ENCODE results near the gene EGR2. TPM values are rescaled to one million over a fixed set of nuclear protein-coding genes. Genes with fewer than 3 reads are reported as not detected.

The EGR2 gene
- total RNA-seq, 4 donors from 2014 or later: 0.82 to 1.3 TPM; not detected in 2

- Histone ChIP-seq H3K27me3 (peaks cover 25% of the 10 kb centered on the region), H3K4me1 (no peaks in the 10 kb centered on the region), H3K4me3 (no peak overlapping the region), H3K27ac (no peak overlapping the region), H3K36me3 (no peaks in the 10 kb centered on the region), H3K9me3 (no peaks in the 10 kb centered on the region)
- in situ Hi-C loops (cut with MboI; ENCODE audit: low pct_ligation_motif_present in 1 of 4, low pct_unique_long_range_greater_than_20kb in 1 of 4, low sequenced_read_pairs in 3 of 4): no loop called here
- intact Hi-C loops (cut with DNase I; ENCODE audit: low total_unique reads): no loop called here
- WGBS, 2 donors (ENCODE audit: low coverage in 1 of 2): 80 to 96% methylated on average over 1 to 4 of the region's 4 CpGs
- TF ChIP-seq POLR2AphosphoS5 (IDR thresholded peaks at IDR 0.05): no peak
- no peak for TF ChIP-seq CTCF (IDR thresholded peaks at IDR 0.05)
- TF ChIP-seq EP300 (IDR thresholded peaks at IDR 0.05; ENCODE audit: low read depth): no peak
- TF ChIP-seq POLR2A (IDR thresholded peaks at IDR 0.05): no peak
- no peak for DNase-seq
Measured at GRCh38 chr10:62795762-62796161, 20.4 kb downstream of the EGR2 start.

DNA sequence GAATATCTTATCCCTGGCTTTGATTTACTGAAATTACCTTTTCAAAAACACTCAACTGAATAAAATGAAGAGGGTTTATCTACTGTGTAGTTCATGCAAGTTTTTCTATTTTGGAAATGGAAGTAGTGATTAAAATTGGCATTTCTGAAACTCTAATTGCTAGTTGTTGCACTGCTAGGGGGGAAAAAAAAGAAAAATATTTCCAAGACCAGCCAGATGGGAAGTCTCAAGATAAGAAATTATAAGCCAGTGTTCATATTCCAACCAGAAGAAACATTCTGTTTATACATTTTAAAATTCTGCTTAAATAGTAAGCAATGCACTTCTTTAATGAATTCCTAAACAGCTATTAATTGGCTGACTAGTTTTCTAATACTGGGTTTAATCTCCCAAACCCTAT is 21.1 kb downstream of the EGR2 start:
- Histone ChIP-seq H3K4me3 (no peak overlapping the region), H3K36me3 (no peaks in the 10 kb centered on the region), H3K9me3 (no peaks in the 10 kb centered on the region), H3K27me3 (peaks cover 25% of the 10 kb centered on the region), H3K27ac (no peak overlapping the region), H3K4me1 (no peaks in the 10 kb centered on the region)
- TF ChIP-seq POLR2AphosphoS5 (IDR thresholded peaks at IDR 0.05): no peak
- TF ChIP-seq CTCF (IDR thresholded peaks at IDR 0.05): no peak
- no peak for TF ChIP-seq POLR2A (IDR thresholded peaks at IDR 0.05)
- TF ChIP-seq EP300 (IDR thresholded peaks at IDR 0.05; ENCODE audit: low read depth): no peak
- intact Hi-C loops (cut with DNase I; ENCODE audit: low total_unique reads) (no loop called here), in situ Hi-C loops (cut with MboI; ENCODE audit: low pct_ligation_motif_present in 1 of 4, low pct_unique_long_range_greater_than_20kb in 1 of 4, low sequenced_read_pairs in 3 of 4) (no loop called here)
- no peak for DNase-seq

- no peak for DNase-seq
- H3K27me3 ChIP-seq: peaks cover 20% of the 10 kb centered on the region
- TF ChIP-seq POLR2A (IDR thresholded peaks at IDR 0.05): no peak
- no peak for TF ChIP-seq EP300 (IDR thresholded peaks at IDR 0.05; ENCODE audit: low read depth)
- TF ChIP-seq CTCF (IDR thresholded peaks at IDR 0.05): no peak
- TF ChIP-seq POLR2AphosphoS5 (IDR thresholded peaks at IDR 0.05): no peak
- no peaks in the 10 kb centered on the region for H3K9me3 ChIP-seq
- WGBS, 2 donors (ENCODE audit: low coverage in 1 of 2): 86% methylated on average over 1 of the region's 1 CpG; no CpG with 5 or more reads in 1 of the 2 donors
- H3K36me3 ChIP-seq: no peaks in the 10 kb centered on the region
- in situ Hi-C loops (cut with MboI; ENCODE audit: low pct_ligation_motif_present in 1 of 4, low pct_unique_long_range_greater_than_20kb in 1 of 4, low sequenced_read_pairs in 3 of 4) (no loop called here), intact Hi-C loops (cut with DNase I; ENCODE audit: low total_unique reads) (no loop called here)
- no peak overlapping the region for H3K4me3 ChIP-seq
- H3K4me1 ChIP-seq: no peaks in the 10 kb centered on the region
- no peak overlapping the region for H3K27ac ChIP-seq
Measured at GRCh38 chr10:62794306-62794705, 21.9 kb downstream of the EGR2 start.

DNA sequence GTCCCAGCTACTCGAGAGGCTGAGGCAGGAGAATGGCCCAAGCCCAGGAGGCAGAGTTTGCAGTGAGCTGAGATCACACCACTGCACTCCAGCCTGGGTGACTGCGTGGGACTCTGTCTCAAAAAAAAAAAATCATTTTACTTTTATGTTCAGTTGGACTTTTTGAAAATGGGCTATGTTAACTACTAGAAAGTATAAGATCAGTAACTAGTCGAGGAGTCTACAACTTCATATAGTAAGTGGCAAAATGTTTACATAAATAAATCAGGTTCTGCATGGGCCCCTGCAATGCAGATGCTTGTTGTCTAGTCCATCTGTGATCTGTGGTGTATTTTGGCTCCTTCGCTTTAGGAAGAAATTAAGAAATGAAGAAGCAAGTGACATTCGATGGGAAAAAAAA is 23.9 kb downstream of the EGR2 start:
- no peaks in the 10 kb centered on the region for H3K9me3 ChIP-seq
- no peaks in the 10 kb centered on the region for H3K36me3 ChIP-seq
- H3K4me3 ChIP-seq: no peak overlapping the region
- intact Hi-C loops (cut with DNase I; ENCODE audit: low total_unique reads) (no loop called here), in situ Hi-C loops (cut with MboI; ENCODE audit: low pct_ligation_motif_present in 1 of 4, low pct_unique_long_range_greater_than_20kb in 1 of 4, low sequenced_read_pairs in 3 of 4) (no loop called here)
- no peak overlapping the region for H3K27ac ChIP-seq
- no peak for TF ChIP-seq EP300 (IDR thresholded peaks at IDR 0.05; ENCODE audit: low read depth)
- no peak for TF ChIP-seq POLR2AphosphoS5 (IDR thresholded peaks at IDR 0.05)
- no peak for TF ChIP-seq POLR2A (IDR thresholded peaks at IDR 0.05)
- TF ChIP-seq CTCF (IDR thresholded peaks at IDR 0.05): no peak
- 70 to 89% methylated on average over 3 to 5 of the region's 5 CpGs for WGBS, 2 donors (ENCODE audit: low coverage in 1 of 2)
- H3K27me3 ChIP-seq: peaks cover 5% of the 10 kb centered on the region
- no peaks in the 10 kb centered on the region for H3K4me1 ChIP-seq
- DNase-seq: no peak
